Tibial nerve (tissue), 3 donors: ENCODE measurements around the gene HUNK.

Experiments used
- CTCF ChIP-seq, 5 experiments: fragments of 200-600 bp in 3 of 5; fragments of 450-650 bp in 2 of 5; sonication (generic) in 3 of 5; IDR thresholded peaks; one replicate each; pipeline ENCODE4 v1.5.1; 2016 to 2019; ENCODE audit warnings: antibody characterized with exemption in 5 of 5, mild to moderate bottlenecking in 3 of 5, moderate library complexity in 2 of 5
- POLR2A ChIP-seq, 2 donors: fragments of 450-650 bp; IDR thresholded peaks; one replicate each; pipeline ENCODE4 v1.6.1; 2017; ENCODE audit warnings: antibody characterized with exemption in 2 of 2, mild to moderate bottlenecking in 2 of 2, moderate library complexity in 2 of 2

DNA sequence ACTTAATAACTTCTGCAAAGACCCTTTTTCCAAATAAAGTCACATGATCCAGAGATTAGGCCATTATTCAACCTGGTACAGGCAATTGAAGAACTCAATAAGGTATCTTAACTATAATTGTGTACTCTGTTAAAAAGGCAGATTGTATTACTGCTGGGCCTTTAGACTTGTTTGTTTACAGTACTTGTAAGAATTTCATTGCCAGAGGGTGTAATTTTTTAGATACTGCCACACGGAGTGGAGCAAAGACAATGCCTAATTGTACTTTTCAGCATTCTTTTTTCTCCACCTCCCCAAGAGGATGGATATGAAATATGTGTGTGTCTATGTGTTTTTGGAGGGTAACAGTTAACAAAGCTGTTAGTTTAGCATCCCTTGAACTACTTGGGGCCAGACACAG lies 47.5 kb downstream of the HUNK start:
- TF ChIP-seq CTCF (IDR thresholded peaks at IDR 0.05) (no peak), POLR2A (IDR thresholded peaks at IDR 0.05) (no peak)
